HepG2 (cell line): ENCODE measurements around the gene E2F1. TPM values are rescaled to one million over a fixed set of nuclear protein-coding genes. Genes with fewer than 3 reads are reported as not detected.

Experiments used
- ARNTL ChIP-seq: sonication (generic); formaldehyde crosslinking; IDR thresholded peaks from 2 replicates; pipeline ENCODE4 v1.4.0; 2020; ENCODE audit warnings: mild to moderate bottlenecking, missing genetic modification reagents
- ATM ChIP-seq: fragments of 450-650 bp; IDR thresholded peaks from 2 replicates; pipeline ENCODE4 v1.7.1; 2017; ENCODE audit warnings: mild to moderate bottlenecking, borderline replicate concordance
- CREB1 ChIP-seq, 2 experiments: fragments of 450-650 bp in 1 of 2; IDR thresholded peaks; 2 replicates each; pipeline ENCODE4 v1.6.1; 2016 to 2017; ENCODE audit warnings: control low read depth in 1 of 2, mild to moderate bottlenecking in 1 of 2, missing compliant biosample characterization in 1 of 2, missing genetic modification characterization in 1 of 2
- FOXA3 ChIP-seq: IDR thresholded peaks from 2 replicates; pipeline ENCODE4 v1.6.1; 2016; ENCODE audit warnings: missing genetic modification reagents, missing compliant biosample characterization
- HNRNPLL ChIP-seq: fragments of 200-400 bp; formaldehyde crosslinking; IDR thresholded peaks from 2 replicates; pipeline ENCODE4 v1.6.1; 2017; ENCODE audit warnings: mild to moderate bottlenecking, low read depth, low read length; ENCODE audit not compliant: poor library complexity, severe bottlenecking
- JDP2 ChIP-seq: sonication (generic); formaldehyde crosslinking; IDR thresholded peaks from 2 replicates; pipeline ENCODE4 v1.8.1; 2022; ENCODE audit warnings: missing genetic modification reagents, borderline replicate concordance
- KDM3A ChIP-seq: IDR thresholded peaks from 2 replicates; pipeline ENCODE4 v1.6.1; 2018; ENCODE audit warnings: low read depth, missing compliant biosample characterization
- LCORL ChIP-seq, 2 experiments: fragments of 450-650 bp in 1 of 2; sonication (generic) in 1 of 2; formaldehyde crosslinking in 1 of 2; IDR thresholded peaks; 2 replicates each; pipeline versions ENCODE4 v1.5.0 to v1.6.1; 2017 to 2020; ENCODE audit warnings: antibody characterized with exemption in 1 of 2, missing genetic modification reagents in 1 of 2
- PHF20 ChIP-seq: sonication (generic); formaldehyde crosslinking; IDR thresholded peaks from 2 replicates; pipeline ENCODE4 v1.5.0; 2020; ENCODE audit warnings: mild to moderate bottlenecking, missing genetic modification reagents
- POLR2A ChIP-seq, 2 experiments: IDR thresholded peaks; 2 replicates each; pipeline ENCODE4 v1.6.1; 2011; ENCODE audit warnings: low read depth in 2 of 2, low read length in 2 of 2, mild to moderate bottlenecking in 1 of 2, moderate library complexity in 1 of 2; ENCODE audit not compliant: insufficient read depth in 1 of 2
- SIN3A ChIP-seq: IDR thresholded peaks from 2 replicates; pipeline ENCODE4 v1.6.1; 2011; ENCODE audit warnings: low read depth, mild to moderate bottlenecking, control low read depth, low read length, borderline replicate concordance
- SOX13 ChIP-seq, 3 experiments: fragments of 450-650 bp in 1 of 3; sonication (generic) in 1 of 3; formaldehyde crosslinking in 1 of 3; IDR thresholded peaks in 2 of 3; conservative IDR thresholded peaks in 1 of 3; 2 replicates each; pipeline versions ENCODE4 v1.5.0 to v1.6.1; 2016 to 2020; ENCODE audit warnings: antibody characterized with exemption in 1 of 3, mild to moderate bottlenecking in 1 of 3, missing compliant biosample characterization in 1 of 3, missing genetic modification reagents in 1 of 3, moderate library complexity in 1 of 3
- ZNF143 ChIP-seq: sonication (generic); formaldehyde crosslinking; IDR thresholded peaks from 2 replicates; pipeline ENCODE4 v1.4.0; 2020; ENCODE audit warnings: missing genetic modification reagents
- ZNF496 ChIP-seq: sonication (generic); formaldehyde crosslinking; IDR thresholded peaks from 2 replicates; pipeline ENCODE4 v1.8.1; 2023; ENCODE audit warnings: mild to moderate bottlenecking, moderate library complexity, missing genetic modification reagents; ENCODE audit not compliant: insufficient replicate concordance
- ZNF7 ChIP-seq: IDR thresholded peaks from 2 replicates; pipeline ENCODE4 v1.6.1; 2016; ENCODE audit warnings: missing biosample characterization, missing genetic modification reagents
- ZNF775 ChIP-seq: sonication (generic); formaldehyde crosslinking; IDR thresholded peaks from 2 replicates; pipeline ENCODE4 v1.4.0; 2020; ENCODE audit warnings: missing genetic modification reagents, mild to moderate bottlenecking, moderate library complexity, borderline replicate concordance
- ZNF850 ChIP-seq: sonication (generic); formaldehyde crosslinking; conservative IDR thresholded peaks from 2 replicates; pipeline ENCODE4 v1.9.0; 2021; ENCODE audit warnings: mild to moderate bottlenecking, missing genetic modification reagents
- polyA plus RNA-seq, 8 experiments: library from polyadenylated mRNA; depleted of rRNA in 3 of 8; stranded (reverse) in 7 of 8; unstranded in 1 of 8; fragments of >200 nt; fragmentation: Illumina TruSeq in 4 of 8; extraction: Trizol in 4 of 8; gene quantifications; 2 replicates each; pipeline versions ENCODE4 v1.2.1 to v1.2.3, GENCODE V29; 2011 to 2016; ENCODE audit warnings: low read depth in 4 of 8, missing spikeins in 1 of 8, mixed read lengths in 1 of 8; ENCODE audit not compliant: insufficient read depth in 1 of 8
- total RNA-seq, 5 experiments: library from RNA; depleted of rRNA; stranded (reverse); fragments of >200 nt; fragmentation: Illumina TruSeq; extraction: Trizol; gene quantifications; 2 replicates each; pipeline ENCODE4 v1.2.3, GENCODE V29; 2016; ENCODE audit warnings: low read depth in 1 of 5
- TF ChIP-seq, protein P1 (sequence below), 2 experiments: fragments of 450-650 bp in 1 of 2; sonication (generic) in 1 of 2; formaldehyde crosslinking; IDR thresholded peaks; 2 replicates each; pipeline versions ENCODE4 v1.5.0 to v1.8.0; 2020 to 2022; ENCODE audit warnings: mild to moderate bottlenecking in 1 of 2, missing genetic modification reagents in 1 of 2
- TF ChIP-seq, protein P2 (sequence below): sonication (generic); formaldehyde crosslinking; IDR thresholded peaks from 2 replicates; pipeline ENCODE4 v1.9.0; 2021; ENCODE audit warnings: missing genetic modification reagents, borderline replicate concordance
- TF ChIP-seq, protein P3 (sequence below): IDR thresholded peaks from 2 replicates; pipeline ENCODE4 v1.6.1; 2012; ENCODE audit warnings: low read depth, low read length, improper control_type of control experiment
- TF ChIP-seq, protein P4 (sequence below): sonication (generic); formaldehyde crosslinking; conservative IDR thresholded peaks from 2 replicates; pipeline ENCODE4 v1.4.0; 2020; ENCODE audit warnings: missing genetic modification reagents

The E2F1 gene
- total and polyA plus RNA-seq, 2 of the 13 experiments (the other 11 are each of a cell fraction or from before 2014, with no cell fraction given): 25.5 to 39.4 TPM

DNA sequence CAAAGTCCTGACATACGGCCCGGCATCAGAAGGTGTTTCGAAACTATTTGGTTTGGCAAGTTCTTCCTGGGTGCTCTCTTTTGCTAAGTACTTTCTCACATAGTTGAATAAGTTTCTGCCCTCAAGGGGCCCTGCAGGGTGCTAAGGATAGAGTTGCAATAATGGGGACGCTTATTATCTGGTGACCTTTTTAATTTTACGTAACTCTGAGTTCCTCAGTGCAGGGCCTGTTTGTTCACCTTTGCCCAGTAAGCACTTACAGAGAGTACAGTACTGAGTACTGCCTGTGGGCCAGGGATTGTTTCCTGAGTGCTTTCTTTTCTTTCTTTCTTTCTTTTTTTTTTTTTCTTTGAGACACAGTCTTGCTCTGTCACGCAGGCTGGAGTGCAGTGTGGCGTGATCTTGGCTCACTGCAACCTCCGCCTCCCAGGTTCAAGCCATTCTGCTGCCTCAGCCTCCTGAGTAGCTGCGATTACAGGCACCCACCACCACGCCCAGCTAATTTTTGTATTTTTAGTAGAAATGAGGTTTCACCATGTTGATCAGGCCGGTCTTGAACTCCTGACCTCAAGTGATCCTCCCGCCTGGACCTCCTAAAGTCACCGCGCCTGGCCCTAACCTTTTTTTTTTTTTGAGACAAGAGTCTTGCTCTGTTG, 38.4 kb upstream of the E2F1 start (continued):
- TF ChIP-seq POLR2A (IDR thresholded peaks at IDR 0.05; ENCODE audit: insufficient read depth in 1 of 2, low read depth in 2 of 2, low read length in 2 of 2): no peak
- TF ChIP-seq, protein P1, sequence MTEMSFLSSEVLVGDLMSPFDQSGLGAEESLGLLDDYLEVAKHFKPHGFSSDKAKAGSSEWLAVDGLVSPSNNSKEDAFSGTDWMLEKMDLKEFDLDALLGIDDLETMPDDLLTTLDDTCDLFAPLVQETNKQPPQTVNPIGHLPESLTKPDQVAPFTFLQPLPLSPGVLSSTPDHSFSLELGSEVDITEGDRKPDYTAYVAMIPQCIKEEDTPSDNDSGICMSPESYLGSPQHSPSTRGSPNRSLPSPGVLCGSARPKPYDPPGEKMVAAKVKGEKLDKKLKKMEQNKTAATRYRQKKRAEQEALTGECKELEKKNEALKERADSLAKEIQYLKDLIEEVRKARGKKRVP (CRISPR knock-in tag; IDR thresholded peaks at IDR 0.05): no peak
- no peak for TF ChIP-seq HNRNPLL
- no peak for TF ChIP-seq ATM
- TF ChIP-seq, protein P2, sequence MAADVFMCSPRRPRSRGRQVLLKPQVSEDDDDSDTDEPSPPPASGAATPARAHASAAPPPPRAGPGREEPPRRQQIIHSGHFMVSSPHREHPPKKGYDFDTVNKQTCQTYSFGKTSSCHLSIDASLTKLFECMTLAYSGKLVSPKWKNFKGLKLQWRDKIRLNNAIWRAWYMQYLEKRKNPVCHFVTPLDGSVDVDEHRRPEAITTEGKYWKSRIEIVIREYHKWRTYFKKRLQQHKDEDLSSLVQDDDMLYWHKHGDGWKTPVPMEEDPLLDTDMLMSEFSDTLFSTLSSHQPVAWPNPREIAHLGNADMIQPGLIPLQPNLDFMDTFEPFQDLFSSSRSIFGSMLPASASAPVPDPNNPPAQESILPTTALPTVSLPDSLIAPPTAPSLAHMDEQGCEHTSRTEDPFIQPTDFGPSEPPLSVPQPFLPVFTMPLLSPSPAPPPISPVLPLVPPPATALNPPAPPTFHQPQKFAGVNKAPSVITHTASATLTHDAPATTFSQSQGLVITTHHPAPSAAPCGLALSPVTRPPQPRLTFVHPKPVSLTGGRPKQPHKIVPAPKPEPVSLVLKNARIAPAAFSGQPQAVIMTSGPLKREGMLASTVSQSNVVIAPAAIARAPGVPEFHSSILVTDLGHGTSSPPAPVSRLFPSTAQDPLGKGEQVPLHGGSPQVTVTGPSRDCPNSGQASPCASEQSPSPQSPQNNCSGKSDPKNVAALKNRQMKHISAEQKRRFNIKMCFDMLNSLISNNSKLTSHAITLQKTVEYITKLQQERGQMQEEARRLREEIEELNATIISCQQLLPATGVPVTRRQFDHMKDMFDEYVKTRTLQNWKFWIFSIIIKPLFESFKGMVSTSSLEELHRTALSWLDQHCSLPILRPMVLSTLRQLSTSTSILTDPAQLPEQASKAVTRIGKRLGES (CRISPR knock-in tag): no peak
- no peak; the same call in 1 of the 2 replicates for TF ChIP-seq KDM3A (CRISPR knock-in tag)
- peak; percentile 68 for TF ChIP-seq FOXA3 (CRISPR knock-in tag)
- no peak for TF ChIP-seq PHF20
- no peak for TF ChIP-seq ZNF496 (CRISPR knock-in tag)
- TF ChIP-seq, protein P3, sequence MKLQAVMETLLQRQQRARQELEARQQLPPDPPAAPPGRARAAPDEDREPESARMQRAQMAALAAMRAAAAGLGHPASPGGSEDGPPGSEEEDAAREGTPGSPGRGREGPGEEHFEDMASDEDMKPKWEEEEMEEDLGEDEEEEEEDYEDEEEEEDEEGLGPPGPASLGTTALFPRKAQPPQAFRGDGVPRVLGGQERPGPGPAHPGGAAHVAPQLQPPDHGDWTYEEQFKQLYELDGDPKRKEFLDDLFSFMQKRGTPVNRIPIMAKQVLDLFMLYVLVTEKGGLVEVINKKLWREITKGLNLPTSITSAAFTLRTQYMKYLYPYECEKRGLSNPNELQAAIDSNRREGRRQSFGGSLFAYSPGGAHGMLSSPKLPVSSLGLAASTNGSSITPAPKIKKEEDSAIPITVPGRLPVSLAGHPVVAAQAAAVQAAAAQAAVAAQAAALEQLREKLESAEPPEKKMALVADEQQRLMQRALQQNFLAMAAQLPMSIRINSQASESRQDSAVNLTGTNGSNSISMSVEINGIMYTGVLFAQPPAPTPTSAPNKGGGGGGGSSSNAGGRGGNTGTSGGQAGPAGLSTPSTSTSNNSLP: no peak
- TF ChIP-seq, protein P4, sequence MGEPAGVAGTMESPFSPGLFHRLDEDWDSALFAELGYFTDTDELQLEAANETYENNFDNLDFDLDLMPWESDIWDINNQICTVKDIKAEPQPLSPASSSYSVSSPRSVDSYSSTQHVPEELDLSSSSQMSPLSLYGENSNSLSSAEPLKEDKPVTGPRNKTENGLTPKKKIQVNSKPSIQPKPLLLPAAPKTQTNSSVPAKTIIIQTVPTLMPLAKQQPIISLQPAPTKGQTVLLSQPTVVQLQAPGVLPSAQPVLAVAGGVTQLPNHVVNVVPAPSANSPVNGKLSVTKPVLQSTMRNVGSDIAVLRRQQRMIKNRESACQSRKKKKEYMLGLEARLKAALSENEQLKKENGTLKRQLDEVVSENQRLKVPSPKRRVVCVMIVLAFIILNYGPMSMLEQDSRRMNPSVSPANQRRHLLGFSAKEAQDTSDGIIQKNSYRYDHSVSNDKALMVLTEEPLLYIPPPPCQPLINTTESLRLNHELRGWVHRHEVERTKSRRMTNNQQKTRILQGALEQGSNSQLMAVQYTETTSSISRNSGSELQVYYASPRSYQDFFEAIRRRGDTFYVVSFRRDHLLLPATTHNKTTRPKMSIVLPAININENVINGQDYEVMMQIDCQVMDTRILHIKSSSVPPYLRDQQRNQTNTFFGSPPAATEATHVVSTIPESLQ (CRISPR knock-in tag): no peak
- TF ChIP-seq ARNTL: no peak
- TF ChIP-seq ZNF850 (CRISPR knock-in tag): no peak
- TF ChIP-seq JDP2 (CRISPR knock-in tag): no peak
- TF ChIP-seq CREB1 (IDR thresholded peaks at IDR 0.05): no peak
- TF ChIP-seq CREB1 (CRISPR knock-in tag; IDR thresholded peaks at IDR 0.05): 0 out of 2 replicates have a peak, but pooled peaks have one; percentile 39
- peak; percentile 92; the same call in 1 of the 2 replicates for TF ChIP-seq ZNF775 (CRISPR knock-in tag)
- TF ChIP-seq LCORL (IDR thresholded peaks at IDR 0.05): no peak
- peak; percentile 66 for TF ChIP-seq LCORL (CRISPR knock-in tag; IDR thresholded peaks at IDR 0.05)
- 0 out of 2 replicates have a peak, but pooled peaks have one; percentile 14 for TF ChIP-seq SIN3A
- TF ChIP-seq ZNF7 (CRISPR knock-in tag): no peak
- peak; percentile 66; the same call in 1 of the 2 replicates for TF ChIP-seq SOX13 (IDR thresholded peaks at IDR 0.05)
- peak in 1 of 2 experiments; percentile 95; a peak in 2 of 4 replicates for TF ChIP-seq SOX13 (CRISPR knock-in tag; conservative IDR thresholded peaks at IDR 0.05 in 1 of 2, IDR thresholded peaks at IDR 0.05 in 1 of 2)
- no peak for TF ChIP-seq ZNF143 (CRISPR knock-in tag)
